ENCODE results near the gene OLIG3. TPM values are rescaled to one million over a fixed set of nuclear protein-coding genes. Genes with fewer than 3 reads are reported as not detected.

The OLIG3 gene
- total RNA-seq, 1 experiment from 2014 or later = not detected

DNA sequence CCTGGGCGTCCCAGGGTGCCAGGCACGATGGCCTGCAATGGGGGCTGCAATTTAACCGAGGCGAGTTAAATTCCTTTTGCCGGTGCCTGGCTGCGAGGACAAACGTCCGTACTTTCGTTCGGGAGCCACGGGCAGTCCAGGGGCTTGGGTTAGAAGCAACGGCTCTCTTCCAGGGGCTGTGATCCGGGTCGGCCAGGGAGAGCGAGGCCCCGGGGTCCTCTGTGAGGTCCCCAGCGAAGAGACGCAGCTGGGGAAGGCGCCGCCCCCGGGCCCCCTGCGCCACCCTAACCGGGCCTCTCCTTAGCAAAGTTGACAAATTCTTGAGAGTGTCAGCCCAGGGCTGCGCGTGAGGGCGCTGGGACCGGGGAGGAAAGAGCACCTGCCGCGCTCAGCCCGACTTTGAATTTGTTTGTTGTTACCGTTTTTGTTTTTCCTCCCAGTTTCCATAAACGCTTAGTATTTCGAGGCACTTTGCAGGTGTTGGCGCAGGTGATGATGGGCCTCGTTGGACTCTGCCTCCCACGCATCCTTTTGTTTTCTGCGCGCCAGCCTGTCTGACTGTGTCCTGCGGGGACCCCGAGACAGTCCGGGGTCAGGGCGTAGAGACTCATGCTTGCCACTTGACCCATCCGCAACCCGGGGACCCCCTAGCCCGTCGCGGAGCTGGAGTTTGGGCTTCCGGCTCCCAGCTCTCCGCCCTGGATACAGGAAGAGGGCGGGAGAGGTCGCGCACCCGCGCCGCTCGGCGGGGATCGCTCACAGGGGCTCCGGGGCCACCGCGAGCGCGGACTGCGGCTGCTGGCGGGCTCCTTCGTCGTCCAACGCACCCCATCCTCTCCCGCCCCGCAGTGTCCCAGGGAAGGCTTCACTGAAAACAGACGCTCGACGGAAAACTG is 5.8 kb downstream of the OLIG3 start:
- Mint-ChIP-seq H3K9me3 (ENCODE audit: low read depth, unreplicated experiment) (no peaks in the 10 kb centered on the region), H3K4me3 (ENCODE audit: low read depth, unreplicated experiment) (no peak overlapping the region), H3K27me3 (ENCODE audit: unreplicated experiment) (peaks cover 39% of the 10 kb centered on the region), H3K4me1 (ENCODE audit: low read depth, unreplicated experiment) (no peaks in the 10 kb centered on the region), H3K27ac (ENCODE audit: unreplicated experiment) (no peak overlapping the region), H3K36me3 (ENCODE audit: insufficient read depth, unreplicated experiment) (no peaks in the 10 kb centered on the region)
- no peak for DNase-seq
- CTCF ChIA-PET = no interaction called here
- TF ChIP-seq, protein P1, sequence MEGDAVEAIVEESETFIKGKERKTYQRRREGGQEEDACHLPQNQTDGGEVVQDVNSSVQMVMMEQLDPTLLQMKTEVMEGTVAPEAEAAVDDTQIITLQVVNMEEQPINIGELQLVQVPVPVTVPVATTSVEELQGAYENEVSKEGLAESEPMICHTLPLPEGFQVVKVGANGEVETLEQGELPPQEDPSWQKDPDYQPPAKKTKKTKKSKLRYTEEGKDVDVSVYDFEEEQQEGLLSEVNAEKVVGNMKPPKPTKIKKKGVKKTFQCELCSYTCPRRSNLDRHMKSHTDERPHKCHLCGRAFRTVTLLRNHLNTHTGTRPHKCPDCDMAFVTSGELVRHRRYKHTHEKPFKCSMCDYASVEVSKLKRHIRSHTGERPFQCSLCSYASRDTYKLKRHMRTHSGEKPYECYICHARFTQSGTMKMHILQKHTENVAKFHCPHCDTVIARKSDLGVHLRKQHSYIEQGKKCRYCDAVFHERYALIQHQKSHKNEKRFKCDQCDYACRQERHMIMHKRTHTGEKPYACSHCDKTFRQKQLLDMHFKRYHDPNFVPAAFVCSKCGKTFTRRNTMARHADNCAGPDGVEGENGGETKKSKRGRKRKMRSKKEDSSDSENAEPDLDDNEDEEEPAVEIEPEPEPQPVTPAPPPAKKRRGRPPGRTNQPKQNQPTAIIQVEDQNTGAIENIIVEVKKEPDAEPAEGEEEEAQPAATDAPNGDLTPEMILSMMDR (IDR thresholded peaks at IDR 0.05; ENCODE audit: unreplicated experiment) = no peak
- BruUV-seq (replicated peaks) = no TSS peak
- intact Hi-C loops (cut with micrococcal nuclease; ENCODE audit: unreplicated experiment) = no loop called here

DNA sequence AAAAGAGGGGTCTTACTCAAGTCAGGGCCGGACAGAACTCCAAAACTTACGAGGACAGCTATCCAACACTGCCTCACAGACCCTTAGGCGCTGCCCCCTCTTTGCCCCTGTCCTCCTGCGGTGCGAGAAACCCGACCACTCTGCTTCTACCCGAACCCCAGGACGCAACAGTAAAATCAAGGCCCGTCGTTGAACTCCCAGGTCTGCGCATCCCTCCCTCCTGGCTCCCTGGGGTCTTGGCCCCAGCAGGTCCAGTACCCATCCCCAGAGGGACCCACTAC is 6.4 kb downstream of the OLIG3 start:
- Mint-ChIP-seq H3K4me3 (ENCODE audit: low read depth, unreplicated experiment) (no peak overlapping the region), H3K36me3 (ENCODE audit: insufficient read depth, unreplicated experiment) (no peaks in the 10 kb centered on the region), H3K9me3 (ENCODE audit: low read depth, unreplicated experiment) (no peaks in the 10 kb centered on the region), H3K27ac (ENCODE audit: unreplicated experiment) (no peak overlapping the region), H3K4me1 (ENCODE audit: low read depth, unreplicated experiment) (no peaks in the 10 kb centered on the region), H3K27me3 (ENCODE audit: unreplicated experiment) (peaks cover 45% of the 10 kb centered on the region)
- TF ChIP-seq, protein P1 (IDR thresholded peaks at IDR 0.05; ENCODE audit: unreplicated experiment) = no peak
- DNase-seq = no peak
- CTCF ChIA-PET = no interaction called here
- intact Hi-C loops (cut with micrococcal nuclease; ENCODE audit: unreplicated experiment) = no loop called here
- no TSS peak for BruUV-seq (replicated peaks)

DNA sequence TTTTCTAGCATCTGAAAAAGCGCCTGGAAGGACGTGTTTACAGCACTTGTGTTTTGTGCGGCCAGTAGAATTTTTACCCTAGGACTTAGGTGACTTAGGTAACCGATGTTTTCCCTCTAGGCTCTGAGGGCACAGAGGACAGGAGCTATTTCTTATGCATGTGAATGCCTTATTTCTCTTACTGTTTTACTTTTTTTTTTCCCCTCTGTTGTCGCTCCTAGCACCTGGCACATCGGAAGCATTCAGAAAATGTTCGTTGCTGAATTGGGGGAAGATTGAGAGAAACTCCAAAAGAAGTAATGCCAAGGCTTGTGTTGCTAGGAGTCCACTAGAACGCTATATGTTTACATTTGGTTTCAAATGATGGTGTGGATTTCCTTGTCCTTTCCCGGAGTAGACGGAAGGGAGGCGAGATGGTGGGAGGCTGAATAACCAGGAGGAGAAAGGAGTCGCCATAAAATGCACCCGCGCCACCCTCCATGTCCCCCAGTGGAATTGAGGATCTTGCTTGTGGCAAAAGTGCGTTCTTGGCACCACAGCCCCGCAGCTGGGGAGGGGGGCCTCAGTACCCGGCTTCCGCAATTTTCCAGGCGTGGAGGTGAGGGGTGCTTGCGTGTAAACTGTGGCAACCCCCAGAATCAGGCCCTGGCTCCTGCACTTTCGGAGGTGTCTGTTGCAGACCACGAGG is 6.9 kb downstream of the OLIG3 start:
- no peaks in the 10 kb centered on the region for H3K9me3 Mint-ChIP-seq (ENCODE audit: low read depth, unreplicated experiment)
- TF ChIP-seq, protein P1 (IDR thresholded peaks at IDR 0.05; ENCODE audit: unreplicated experiment) = no peak
- no peaks in the 10 kb centered on the region for H3K4me1 Mint-ChIP-seq (ENCODE audit: low read depth, unreplicated experiment)
- peaks cover 50% of the 10 kb centered on the region for H3K27me3 Mint-ChIP-seq (ENCODE audit: unreplicated experiment)
- CTCF ChIA-PET = no interaction called here
- DNase-seq = no peak
- no peak overlapping the region for H3K27ac Mint-ChIP-seq (ENCODE audit: unreplicated experiment)
- intact Hi-C loops (cut with micrococcal nuclease; ENCODE audit: unreplicated experiment) = no loop called here
- H3K4me3 Mint-ChIP-seq (ENCODE audit: low read depth, unreplicated experiment) = no peak overlapping the region
- BruUV-seq (replicated peaks) = no TSS peak
- no peaks in the 10 kb centered on the region for H3K36me3 Mint-ChIP-seq (ENCODE audit: insufficient read depth, unreplicated experiment)

DNA sequence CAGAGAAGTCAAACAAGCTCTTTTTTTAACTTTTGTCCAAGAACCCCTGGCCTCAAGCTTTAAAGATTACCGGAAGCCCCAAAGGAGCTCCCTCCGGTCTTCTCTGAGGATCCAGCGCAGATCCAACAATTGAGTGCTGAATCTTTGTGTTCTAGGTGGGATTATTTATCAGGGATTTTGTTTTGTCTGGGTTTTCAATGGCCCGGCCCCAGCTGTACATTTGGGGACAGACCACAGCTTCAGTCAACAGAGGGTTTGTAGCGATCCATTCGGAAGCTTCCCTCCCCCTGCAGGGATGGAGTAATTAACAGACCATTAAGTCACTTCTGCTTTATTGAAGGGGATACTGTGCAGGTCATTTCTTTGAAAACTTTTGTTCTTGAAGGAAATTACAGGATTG is 7.8 kb downstream of the OLIG3 start:
- TF ChIP-seq, protein P1 (IDR thresholded peaks at IDR 0.05; ENCODE audit: unreplicated experiment) = no peak
- Mint-ChIP-seq H3K4me3 (ENCODE audit: low read depth, unreplicated experiment) (no peak overlapping the region), H3K27me3 (ENCODE audit: unreplicated experiment) (peaks cover 58% of the 10 kb centered on the region), H3K27ac (ENCODE audit: unreplicated experiment) (no peak overlapping the region), H3K4me1 (ENCODE audit: low read depth, unreplicated experiment) (no peaks in the 10 kb centered on the region), H3K9me3 (ENCODE audit: low read depth, unreplicated experiment) (no peaks in the 10 kb centered on the region), H3K36me3 (ENCODE audit: insufficient read depth, unreplicated experiment) (no peaks in the 10 kb centered on the region)
- CTCF ChIA-PET = no interaction called here
- DNase-seq = no peak
- no TSS peak for BruUV-seq (replicated peaks)
- intact Hi-C loops (cut with micrococcal nuclease; ENCODE audit: unreplicated experiment) = no loop called here
